B cell (primary cell): ENCODE data around the gene SH3BGR. TPM values are rescaled to one million over a fixed set of nuclear protein-coding genes. Genes with fewer than 3 reads are reported as not detected.

Experiments
- ATAC-seq: fragments of 200-7000 bp; cut with Tn5 transposase; one replicate; pipeline ENCODE4 v1.10.0; 2021; ENCODE audit warnings: low read depth, mild to moderate bottlenecking, moderate number of reproducible peaks, moderate library complexity
- CTCF ChIA-PET: fragments of 350-600 bp; sonication (Branson Sonifier 250); formaldehyde crosslinking; loops from one replicate; lab custom pipeline; 2021; ENCODE audit warnings: antibody characterized with exemption, inconsistent platforms; lab: Charles Lee
- POLR2A ChIA-PET: fragments of 350-600 bp; sonication (Branson Sonifier 250); formaldehyde crosslinking; loops from one replicate; lab custom pipeline; 2021; ENCODE audit warnings: antibody characterized with exemption; lab: Charles Lee
- DNase-seq: peaks from one replicate; pipeline ENCODE4 v3.0.0; 2013
- H2AFZ ChIP-seq: 2 replicates; pipeline ENCODE4 v1.6.1; 2012; ENCODE audit warnings: mild to moderate bottlenecking, low read depth, low read length; ENCODE audit not compliant: insufficient read depth, poor library complexity, severe bottlenecking
- H3K27ac ChIP-seq, 2 donors: 1 replicate in 1 of 2; 2 replicates in 1 of 2; pipeline ENCODE4 v1.5.1; 2012 to 2013; ENCODE audit warnings: low read length in 2 of 2, mild to moderate bottlenecking in 2 of 2, moderate library complexity in 1 of 2
- H3K27me3 ChIP-seq, 4 experiments: fragments of 200-600 bp in 1 of 4; sonication (generic) in 1 of 4; replicated peaks in 1 of 4; 1 replicate in 2 of 4; 2 replicates in 2 of 4; pipeline versions ENCODE4 v1.6.1 to v1.7.0; 2013 to 2016; ENCODE audit warnings: low read length in 3 of 4, mild to moderate bottlenecking in 2 of 4, mixed read lengths in 1 of 4, moderate library complexity in 1 of 4; ENCODE audit not compliant: insufficient read depth in 4 of 4, control insufficient read depth in 3 of 4; ENCODE audit errors: control extremely low read depth in 1 of 4
- H3K36me3 ChIP-seq, 2 experiments: replicated peaks in 1 of 2; 1 replicate in 1 of 2; 2 replicates in 1 of 2; pipeline versions ENCODE4 v1.6.1 to v1.7.1; 2013; ENCODE audit warnings: low read length in 1 of 2; ENCODE audit not compliant: insufficient read depth in 2 of 2, control insufficient read depth in 1 of 2; ENCODE audit errors: control extremely low read depth in 1 of 2, extremely low read depth in 1 of 2
- H3K4me1 ChIP-seq, 2 donors: fragments of 200-600 bp in 1 of 2; sonication (generic) in 1 of 2; 1 replicate in 1 of 2; 2 replicates in 1 of 2; pipeline versions ENCODE4 v1.5.1 to v1.6.1; 2013 to 2017; ENCODE audit warnings: low read length in 2 of 2; ENCODE audit not compliant: control insufficient read depth in 2 of 2, insufficient read depth in 2 of 2
- H3K4me2 ChIP-seq: replicated peaks from 2 replicates; pipeline ENCODE3; 2012; ENCODE audit warnings: mild to moderate bottlenecking, low read depth, low read length; ENCODE audit not compliant: poor library complexity, severe bottlenecking
- H3K4me3 ChIP-seq, 5 experiments: fragments of 200-600 bp in 1 of 5; sonication (generic) in 1 of 5; 1 replicate in 3 of 5; 2 replicates in 2 of 5; pipeline versions ENCODE4 v1.5.1 to v1.7.0; 2011 to 2016; ENCODE audit warnings: low read length in 4 of 5, mild to moderate bottlenecking in 4 of 5, low read depth in 2 of 5, control low read depth in 1 of 5, moderate library complexity in 1 of 5; ENCODE audit not compliant: insufficient read depth in 1 of 5; ENCODE audit errors: control extremely low read depth in 1 of 5, extremely low read depth in 1 of 5
- H3K79me2 ChIP-seq: fragments of 200-600 bp; sonication (generic); one replicate; pipeline ENCODE4 v1.6.0; 2016; ENCODE audit warnings: low read length; ENCODE audit not compliant: control insufficient read depth, insufficient read depth
- H3K9ac ChIP-seq: fragments of 200-600 bp; sonication (generic); 2 replicates; pipeline ENCODE4 v1.6.1; 2017; ENCODE audit warnings: mild to moderate bottlenecking, low read length, moderate library complexity
- H3K9me3 ChIP-seq, 3 donors: one replicate each; pipeline versions ENCODE4 v1.6.1 to v1.7.1; 2013; ENCODE audit warnings: low read length in 2 of 3; ENCODE audit not compliant: control insufficient read depth in 2 of 3, insufficient read depth in 1 of 3; ENCODE audit errors: control extremely low read depth in 1 of 3
- H4K20me1 ChIP-seq: 2 replicates; pipeline ENCODE4 v1.6.0; 2012; ENCODE audit warnings: mild to moderate bottlenecking, low read length; ENCODE audit not compliant: insufficient read depth, control insufficient read depth, poor library complexity, severe bottlenecking
- H3K27ac Mint-ChIP-seq: one replicate; pipeline ENCODE4 v1.8.0; 2021; ENCODE audit warnings: mixed read lengths
- H3K27me3 Mint-ChIP-seq: one replicate; pipeline ENCODE4 v1.8.0; 2021; ENCODE audit warnings: mixed read lengths
- H3K4me1 Mint-ChIP-seq: one replicate; pipeline ENCODE4 v1.8.0; 2021; ENCODE audit warnings: mixed read lengths
- H3K4me3 Mint-ChIP-seq: one replicate; pipeline ENCODE4 v1.8.0; 2021; ENCODE audit warnings: mixed read lengths
- H3K9me3 Mint-ChIP-seq: one replicate; pipeline ENCODE4 v1.8.0; 2022; ENCODE audit warnings: mixed read lengths; ENCODE audit not compliant: insufficient read depth
- EZH2 ChIP-seq: IDR thresholded peaks from 2 replicates; pipeline ENCODE4 v1.6.1; 2012; ENCODE audit warnings: borderline replicate concordance, low read depth, mild to moderate bottlenecking, moderate library complexity, low read length; ENCODE audit not compliant: insufficient read depth, poor library complexity, severe bottlenecking
- whole genome bisulfite sequencing: methylation state at CpG from one replicate; pipeline ENCODE4 v1.1.5; 2013; ENCODE audit warnings: missing lambda C conversion rate; ENCODE audit not compliant: insufficient coverage; 5-methylcytosine and 5-hydroxymethylcytosine counted together
- intact Hi-C: fragments of 100-400 bp; cut with micrococcal nuclease; formaldehyde crosslinking; loops from one replicate; pipeline ENCODE4 v1.10.0; 2022
- polyA plus RNA-seq: library from polyadenylated mRNA; depleted of rRNA; stranded (reverse); fragments of >200 nt; gene quantifications from 2 replicates; pipeline ENCODE4 v1.2.3, GENCODE V29; 2012
- total RNA-seq, 2 donors: library from RNA; stranded (reverse); fragments of 120-200 nt in 1 of 2; gene quantifications; 1 replicate in 1 of 2; 2 replicates in 1 of 2; pipeline versions ENCODE4 v1.2.3 to v1.2.4, GENCODE V29; 2013 to 2022
- TF ChIP-seq, protein P1 (sequence below): fragments of 200-600 bp; IDR thresholded peaks from one replicate; pipeline ENCODE4 v1.8.0; 2022; ENCODE audit warnings: antibody characterized with exemption, mild to moderate bottlenecking

SH3BGR gene
- total and polyA plus RNA-seq, 2 donors (not counting 1 experiment from before 2014, with no cell fraction given) = 0.21 to 1.7 TPM

DNA sequence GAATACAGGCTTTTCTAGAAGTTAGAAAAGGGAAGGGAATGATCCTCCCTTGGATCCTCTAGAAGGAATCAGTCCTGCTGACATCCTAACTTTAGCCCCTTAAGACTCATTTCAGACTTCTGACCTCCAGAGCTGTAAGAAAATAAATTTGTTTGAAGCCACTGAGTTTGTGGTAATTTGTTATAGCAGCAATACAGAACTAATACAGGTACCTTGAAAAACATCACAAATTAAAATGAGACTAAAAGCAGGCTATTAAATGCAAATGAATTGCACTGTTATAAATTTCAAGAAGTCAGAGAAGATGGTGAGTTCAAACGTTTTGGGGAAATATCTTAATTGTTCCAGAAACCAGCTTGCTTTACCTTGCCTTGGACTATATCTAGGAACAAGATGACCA, 12.5 kb upstream of the SH3BGR start:
- DNase-seq (no peak), ATAC-seq (no peak)
- no peak overlapping the region for H3K27ac ChIP-seq
- peaks cover 33% of the 10 kb centered on the region for H3K27me3 Mint-ChIP-seq
- H3K36me3 ChIP-seq = no peaks in the 10 kb centered on the region
- no CpG with 5 or more reads among the region's 1 CpG for WGBS
- TF ChIP-seq, protein P1, sequence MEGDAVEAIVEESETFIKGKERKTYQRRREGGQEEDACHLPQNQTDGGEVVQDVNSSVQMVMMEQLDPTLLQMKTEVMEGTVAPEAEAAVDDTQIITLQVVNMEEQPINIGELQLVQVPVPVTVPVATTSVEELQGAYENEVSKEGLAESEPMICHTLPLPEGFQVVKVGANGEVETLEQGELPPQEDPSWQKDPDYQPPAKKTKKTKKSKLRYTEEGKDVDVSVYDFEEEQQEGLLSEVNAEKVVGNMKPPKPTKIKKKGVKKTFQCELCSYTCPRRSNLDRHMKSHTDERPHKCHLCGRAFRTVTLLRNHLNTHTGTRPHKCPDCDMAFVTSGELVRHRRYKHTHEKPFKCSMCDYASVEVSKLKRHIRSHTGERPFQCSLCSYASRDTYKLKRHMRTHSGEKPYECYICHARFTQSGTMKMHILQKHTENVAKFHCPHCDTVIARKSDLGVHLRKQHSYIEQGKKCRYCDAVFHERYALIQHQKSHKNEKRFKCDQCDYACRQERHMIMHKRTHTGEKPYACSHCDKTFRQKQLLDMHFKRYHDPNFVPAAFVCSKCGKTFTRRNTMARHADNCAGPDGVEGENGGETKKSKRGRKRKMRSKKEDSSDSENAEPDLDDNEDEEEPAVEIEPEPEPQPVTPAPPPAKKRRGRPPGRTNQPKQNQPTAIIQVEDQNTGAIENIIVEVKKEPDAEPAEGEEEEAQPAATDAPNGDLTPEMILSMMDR = no peak
- no peak for TF ChIP-seq EZH2
- no peak overlapping the region for H2AFZ ChIP-seq
- ChIA-PET CTCF (interaction anchor here (1.2 to 1.7 kb wide), 2 partner anchors 10 to 12 kb away, joined by 3 to 6 read pairs; no protein-coding TSS in a partner anchor), POLR2A (no interaction called here)
- intact Hi-C loops = no loop called here
- no peak overlapping the region for H3K9ac ChIP-seq
- H3K9me3 Mint-ChIP-seq = no peaks in the 10 kb centered on the region
- H3K4me3 Mint-ChIP-seq = no peak overlapping the region
- H4K20me1 ChIP-seq = no peaks in the 10 kb centered on the region
- H3K9me3 ChIP-seq = no peaks in the 10 kb centered on the region
- H3K4me1 Mint-ChIP-seq = no peaks in the 10 kb centered on the region
- no peak overlapping the region for H3K4me2 ChIP-seq
- no peak overlapping the region for H3K27ac Mint-ChIP-seq
- H3K4me1 ChIP-seq = no peaks in the 10 kb centered on the region
- no peaks in the 10 kb centered on the region for H3K79me2 ChIP-seq
- H3K27me3 ChIP-seq = peaks cover 0 to 7% (median 1%) of the 10 kb centered on the region in 4 experiments
- no peak overlapping the region for H3K4me3 ChIP-seq

DNA sequence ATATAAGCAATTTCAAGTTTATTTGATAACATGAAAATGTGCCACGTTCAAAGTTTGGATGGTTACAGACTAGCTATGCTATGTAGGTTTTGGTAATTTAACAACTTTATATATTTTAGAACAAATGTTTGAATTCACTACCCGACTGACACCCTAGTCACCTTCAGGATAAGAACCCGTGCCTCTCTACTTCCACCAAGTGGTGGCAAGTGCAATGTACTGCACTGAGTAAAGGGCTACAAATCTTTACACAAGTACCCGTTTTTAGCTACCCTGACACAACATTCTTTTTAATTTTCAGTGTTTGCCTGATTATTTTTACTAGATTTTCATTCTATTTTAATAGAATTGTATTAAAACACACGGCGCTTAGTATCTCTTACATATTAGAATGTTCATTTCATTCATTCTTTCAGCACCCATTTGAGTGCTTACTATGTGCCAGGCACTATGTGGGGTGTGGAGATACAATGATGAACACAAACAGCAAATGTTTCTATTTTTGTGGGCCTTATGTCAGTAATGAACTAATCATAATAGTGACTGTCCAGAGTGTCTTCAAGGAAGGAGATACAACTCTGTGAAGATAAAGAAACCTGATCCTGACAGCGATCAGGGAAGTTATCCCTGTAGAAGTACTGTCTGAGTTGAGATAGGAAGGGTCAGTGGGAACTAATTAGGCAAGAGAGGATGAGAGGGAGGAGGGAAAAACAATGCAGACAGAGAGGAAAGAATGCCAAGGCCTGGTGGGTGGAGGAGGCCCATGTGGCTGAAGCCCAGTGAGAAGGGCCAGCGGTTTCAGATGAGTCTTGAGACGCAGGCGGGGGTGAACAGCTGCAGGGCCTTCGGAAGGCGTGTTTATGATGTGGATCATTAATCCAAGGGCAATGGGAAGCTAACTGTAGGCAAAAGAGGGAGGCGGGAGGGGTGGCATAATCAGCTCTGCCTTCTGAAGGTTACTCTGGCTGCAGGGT, 10.0 kb upstream of the SH3BGR start:
- TF ChIP-seq, protein P1 = peak; percentile 81
- no peak for TF ChIP-seq EZH2

More for the DNA sequence above, 10.0 kb upstream of the SH3BGR start:
- no peak overlapping the region for H2AFZ ChIP-seq
- no peak overlapping the region for H3K27ac Mint-ChIP-seq
- no peak overlapping the region for H3K27ac ChIP-seq
- peak; percentile 54 for DNase-seq
- no peaks in the 10 kb centered on the region for H3K79me2 ChIP-seq
- intact Hi-C loops = no loop called here
- H3K4me3 Mint-ChIP-seq = no peak overlapping the region
- no peaks in the 10 kb centered on the region for H3K9me3 ChIP-seq
- no peak overlapping the region for H3K4me3 ChIP-seq
- peaks cover 0 to 7% (median 1%) of the 10 kb centered on the region in 4 experiments for H3K27me3 ChIP-seq
- no peaks in the 10 kb centered on the region for H3K9me3 Mint-ChIP-seq
- peaks cover 34% of the 10 kb centered on the region for H3K27me3 Mint-ChIP-seq
- ChIA-PET POLR2A (no interaction called here), CTCF (interaction anchor here (0.8 to 1.6 kb wide), 8 partner anchors 11 to 79 kb away, joined by 3 to 6 read pairs (median 3); no protein-coding TSS in a partner anchor)
- peaks cover 6 to 13% of the 10 kb centered on the region in 2 donors for H3K4me1 ChIP-seq
- ATAC-seq = peak; percentile 15
- no peak overlapping the region for H3K9ac ChIP-seq
- H4K20me1 ChIP-seq = no peaks in the 10 kb centered on the region
- peaks cover 12% of the 10 kb centered on the region for H3K4me1 Mint-ChIP-seq
- no peak overlapping the region for H3K4me2 ChIP-seq
- H3K36me3 ChIP-seq = no peaks in the 10 kb centered on the region
- WGBS = 91% methylated on average over 7 of the region's 13 CpGs
